Renal cortical epithelial cell (primary cell): ENCODE data around the gene UBR1. TPM values are rescaled to one million over a fixed set of nuclear protein-coding genes. Genes with fewer than 3 reads are reported as not detected.

ENCODE experiments used
- DNase-seq: peaks from one replicate; pipeline ENCODE4 v3.0.0-alpha.2; 2011; ENCODE audit warnings: low read depth
- total RNA-seq: library from RNA; depleted of rRNA; stranded (reverse); fragments of >200 nt; gene quantifications from 2 replicates; pipeline ENCODE4 v1.2.3, GENCODE V29; 2014

The UBR1 gene
- total RNA-seq, 1 donor from 2014 or later = 32.2 TPM

GRCh38 chr15:43107751-43108150 lies 1.9 kb upstream of the UBR1 start:
- DNase-seq = no peak

DNA sequence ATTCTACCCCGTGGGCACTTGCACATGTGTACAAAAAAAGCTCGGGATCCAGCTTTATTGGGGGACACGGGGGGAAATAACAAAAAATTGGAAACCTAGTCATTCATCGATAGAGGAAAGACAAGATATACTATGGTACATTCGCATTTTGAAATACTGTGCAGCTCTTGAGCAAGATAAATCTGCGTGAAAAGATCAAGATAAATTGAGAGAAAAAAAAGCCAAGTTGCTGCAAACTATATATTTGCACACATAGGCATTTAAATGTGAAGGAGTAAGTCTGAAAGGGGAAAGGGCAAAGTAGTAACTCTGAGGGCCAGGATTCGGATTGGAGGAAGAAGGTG lies 620 bp upstream of the UBR1 start:
- DNase-seq = no peak

GRCh38 chr15:43105077-43105736 lies 631 bp downstream of the UBR1 start:
- peak; percentile 18 for DNase-seq

- DNase-seq = peak; percentile 39
These were observed 1.4 kb downstream of the UBR1 start for GRCh38 chr15:43104426-43104825.

DNA sequence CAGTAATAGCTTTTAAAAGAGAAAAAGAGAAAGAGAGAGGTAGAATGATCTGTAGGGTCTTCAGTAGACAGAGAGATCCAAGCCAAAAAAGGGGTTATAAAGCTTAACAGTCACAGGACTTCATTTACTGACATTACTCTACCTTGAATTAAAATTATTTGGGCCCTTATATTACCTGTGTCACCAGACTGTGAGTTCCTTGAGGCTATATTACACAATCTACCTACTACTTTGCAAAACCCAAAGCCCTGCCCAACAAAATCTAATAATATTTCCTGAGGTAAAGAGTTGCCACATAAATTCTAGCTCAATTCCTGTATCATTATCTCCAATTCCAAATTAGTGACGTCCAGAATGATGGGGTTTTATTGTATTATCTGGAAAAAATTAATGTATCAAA lies 1.9 kb downstream of the UBR1 start:
- DNase-seq = peak; percentile 35

GRCh38 chr15:43102187-43102586 lies 3.7 kb downstream of the UBR1 start:
- DNase-seq = no peak

DNA sequence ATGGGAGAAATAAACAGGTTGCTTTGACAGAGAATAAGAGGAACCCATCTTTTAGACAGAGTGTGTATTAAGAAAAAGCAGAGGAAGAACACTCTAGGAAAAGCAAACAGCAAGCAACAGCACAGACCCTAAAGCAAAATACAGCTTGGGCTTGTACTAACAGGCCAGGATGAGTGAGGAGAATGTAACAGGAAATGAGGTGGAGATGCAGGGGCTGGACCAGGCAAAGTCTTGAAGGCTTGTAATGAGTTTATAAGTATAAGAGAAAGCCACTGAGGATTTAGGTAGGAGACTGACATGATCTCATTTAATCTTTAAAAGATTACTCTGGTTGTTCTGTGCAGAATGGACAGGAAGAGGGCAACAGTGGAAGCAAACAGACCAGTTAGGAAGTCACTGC lies 4.9 kb downstream of the UBR1 start:
- no peak for DNase-seq

GRCh38 chr15:43099105-43099845 lies 6.6 kb downstream of the UBR1 start:
- no peak for DNase-seq

- DNase-seq = no peak
These were observed 9.4 kb downstream of the UBR1 start for GRCh38 chr15:43096411-43096810.

DNA sequence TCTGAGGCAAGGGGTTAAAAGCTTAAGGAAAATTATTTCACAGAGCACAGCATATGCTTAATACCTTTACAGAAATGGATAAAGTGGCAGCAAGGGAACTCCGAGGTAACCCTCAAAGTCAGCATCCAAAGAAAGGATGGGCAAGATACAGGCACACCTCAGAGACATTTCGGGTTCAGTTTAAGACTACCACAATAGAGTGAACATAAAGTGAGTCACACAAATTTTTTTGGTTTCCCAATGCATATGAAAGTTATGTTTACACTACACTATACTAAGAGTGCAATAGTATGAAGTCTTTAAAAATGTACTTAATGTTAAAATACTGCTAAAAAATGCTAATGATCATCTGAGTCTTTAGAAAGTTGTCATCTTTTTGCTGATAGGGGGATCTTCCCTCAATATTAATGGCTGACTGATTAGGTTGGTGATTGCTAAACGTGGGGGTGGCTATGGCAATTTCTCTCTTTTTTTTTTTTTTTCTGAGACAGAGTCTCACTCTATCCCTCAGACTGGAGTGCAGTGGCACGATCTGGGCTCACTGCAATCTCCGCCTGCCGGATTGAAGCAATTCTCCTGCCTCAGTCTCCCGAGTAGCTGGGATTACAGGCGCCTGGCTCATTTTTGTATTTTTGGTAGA lies 10.0 kb downstream of the UBR1 start:
- DNase-seq = no peak

GRCh38 chr15:43095243-43095642 lies 10.6 kb downstream of the UBR1 start:
- DNase-seq = peak; percentile 27

- DNase-seq = no peak
These were observed 11.3 kb downstream of the UBR1 start for GRCh38 chr15:43094416-43095030.

DNA sequence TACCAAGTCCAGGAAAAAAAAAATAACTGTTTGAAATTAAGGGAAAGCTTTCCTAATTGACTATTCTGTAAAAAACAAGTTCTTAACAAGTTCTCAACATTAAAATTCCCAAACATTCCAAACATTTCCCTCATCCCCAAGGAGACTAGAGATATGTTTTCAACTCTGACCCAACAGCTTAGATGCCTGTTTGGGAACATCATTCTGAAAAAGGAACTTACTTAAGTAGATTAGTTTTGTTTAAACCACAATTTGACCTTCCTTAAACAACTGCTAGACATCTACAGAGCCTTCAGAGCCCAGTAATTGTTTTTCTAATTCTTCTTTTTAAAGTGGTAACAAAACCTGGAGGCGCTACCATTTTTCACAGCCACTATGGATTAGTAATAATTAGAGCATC lies 12.8 kb downstream of the UBR1 start:
- peak; percentile 6 for DNase-seq

GRCh38 chr15:43091859-43092258 lies 14.0 kb downstream of the UBR1 start:
- DNase-seq = no peak

GRCh38 chr15:43086551-43086950 lies 19.3 kb downstream of the UBR1 start:
- no peak for DNase-seq

GRCh38 chr15:43085921-43086320 lies 19.9 kb downstream of the UBR1 start:
- no peak for DNase-seq

DNA sequence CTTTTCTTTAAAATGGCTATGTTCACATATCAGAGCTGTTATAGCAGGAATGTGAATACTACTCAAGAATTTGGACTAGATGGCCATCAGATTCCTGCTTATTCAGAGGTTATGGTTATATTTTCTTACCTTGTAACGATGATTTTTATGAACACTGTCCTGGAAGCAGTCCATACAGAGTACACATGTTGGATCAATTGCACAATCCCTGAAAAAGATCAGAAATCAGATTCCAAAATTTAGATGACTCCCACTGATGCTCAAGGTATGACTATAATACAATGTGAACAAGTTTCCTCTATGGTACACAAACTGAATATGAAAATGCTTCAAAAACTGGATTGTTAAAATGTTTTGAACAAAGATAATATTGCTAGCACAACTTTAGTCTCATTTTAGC lies 23.3 kb downstream of the UBR1 start:
- no peak for DNase-seq

DNA sequence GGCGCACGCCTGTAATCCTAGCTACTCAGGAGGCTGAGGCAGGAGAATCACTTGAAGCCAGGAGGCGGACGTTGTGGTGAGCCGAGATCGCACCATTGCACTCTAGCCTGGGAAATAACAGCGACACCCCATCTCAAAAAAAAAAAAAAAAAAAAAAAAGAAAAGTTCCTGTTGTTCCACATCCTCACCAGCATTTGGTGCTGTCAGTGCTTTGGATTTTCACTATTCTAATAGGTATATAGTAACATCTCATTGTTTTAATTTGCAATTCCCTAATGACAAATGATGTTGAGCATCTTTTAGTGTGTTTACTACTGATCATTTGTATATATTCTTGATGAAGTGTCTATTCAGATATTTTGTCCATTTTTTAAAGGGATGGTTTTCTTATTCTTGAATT lies 24.6 kb downstream of the UBR1 start:
- no peak for DNase-seq

DNA sequence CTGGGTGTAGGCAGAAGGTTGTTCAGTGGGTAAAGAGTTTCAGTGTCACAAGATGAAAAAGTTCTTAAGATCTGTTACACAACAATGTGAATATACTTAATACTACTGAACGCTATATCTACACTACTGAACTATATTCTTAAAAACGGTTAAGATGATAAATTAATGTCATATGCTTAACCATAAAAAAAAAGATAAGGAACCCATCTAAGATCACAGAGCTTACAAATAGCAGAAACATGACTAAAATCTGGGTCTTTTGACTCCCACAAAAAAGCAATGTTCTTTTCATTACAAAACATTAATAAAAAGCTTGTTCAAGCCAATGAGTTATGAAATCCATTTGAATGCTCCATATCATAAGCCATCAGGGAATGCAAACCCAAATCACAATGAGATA lies 34.4 kb downstream of the UBR1 start:
- DNase-seq = no peak

GRCh38 chr15:43070893-43071292 lies 34.9 kb downstream of the UBR1 start:
- no peak for DNase-seq

DNA sequence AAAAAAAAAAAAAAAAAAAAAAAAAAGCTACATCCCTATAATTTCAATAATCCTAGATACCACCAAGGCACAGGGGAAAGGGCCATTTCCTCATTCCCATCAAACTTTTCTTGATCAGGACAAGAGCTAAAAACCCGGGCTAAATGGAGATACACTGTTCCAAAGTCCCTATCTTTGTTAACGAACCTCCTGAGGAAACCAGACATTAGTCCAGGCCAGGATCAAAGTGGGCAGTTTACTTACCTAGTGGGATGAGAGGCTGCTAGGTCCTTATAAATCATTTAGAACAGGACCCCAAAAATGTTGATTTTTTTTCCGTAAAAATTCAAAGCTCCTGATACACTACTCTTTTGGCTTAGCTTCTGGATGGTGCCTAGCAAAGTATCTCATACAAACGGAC lies 35.6 kb downstream of the UBR1 start:
- DNase-seq = no peak

GRCh38 chr15:43067717-43068461 lies 37.9 kb downstream of the UBR1 start:
- DNase-seq = no peak
